Breast epithelium (tissue), 4 donors: ENCODE measurements around the gene DYSF. TPM values are rescaled to one million over a fixed set of nuclear protein-coding genes. Genes with fewer than 3 reads are reported as not detected.

Experiments used
- DNase-seq, 2 donors: peaks; one replicate each; pipeline ENCODE4 v3.0.0-alpha.2; 2019; ENCODE audit warnings: low spot score in 2 of 2
- H3K27ac ChIP-seq, 2 donors: fragments of 200-600 bp; sonication (generic) in 1 of 2; one replicate each; pipeline ENCODE4 v1.5.1; 2016 to 2019; ENCODE audit warnings: mild to moderate bottlenecking in 1 of 2
- H3K27me3 ChIP-seq, 2 donors: fragments of 200-600 bp; sonication (generic) in 1 of 2; one replicate each; pipeline versions ENCODE4 v1.5.1 to v1.6.0; 2017 to 2019; ENCODE audit warnings: control low read depth in 1 of 2, mild to moderate bottlenecking in 1 of 2
- H3K36me3 ChIP-seq: fragments of 200-600 bp; one replicate; pipeline ENCODE4 v1.5.1; 2019
- H3K4me1 ChIP-seq, 2 donors: fragments of 200-600 bp; sonication (generic); one replicate each; pipeline ENCODE4 v1.5.1; 2016 to 2019; ENCODE audit warnings: control low read depth in 1 of 2
- H3K4me3 ChIP-seq, 3 donors: fragments of 200-600 bp; sonication (generic); 1 replicate in 2 of 3; 2 replicates in 1 of 3; pipeline ENCODE4 v1.5.1; 2016 to 2019; ENCODE audit warnings: mild to moderate bottlenecking in 3 of 3, moderate library complexity in 2 of 3
- H3K9me3 ChIP-seq, 2 donors: fragments of 200-600 bp; sonication (generic) in 1 of 2; one replicate each; pipeline ENCODE4 v1.5.1; 2016 to 2019; ENCODE audit warnings: control low read depth in 1 of 2
- POLR2A ChIP-seq: fragments of 450-650 bp; IDR thresholded peaks from one replicate; pipeline ENCODE4 v1.6.1; 2016; ENCODE audit warnings: antibody characterized with exemption, mild to moderate bottlenecking, moderate library complexity
- POLR2AphosphoS5 ChIP-seq, 3 donors: sonication (generic); formaldehyde crosslinking; IDR thresholded peaks; one replicate each; pipeline ENCODE4 v1.6.1; 2017; ENCODE audit warnings: antibody characterized with exemption in 3 of 3
- intact Hi-C: fragments of 100-400 bp; cut with DNase I; formaldehyde crosslinking; loops from one replicate; pipeline ENCODE4 v1.15.1; 2023; ENCODE audit warnings: low total_unique reads
- total RNA-seq, 3 donors: library from RNA; depleted of rRNA; stranded (reverse); fragments of >200 nt; gene quantifications; one replicate each; pipeline ENCODE4 v1.1.0, GENCODE V29; 2016
- TF ChIP-seq, protein P1 (sequence below), 3 donors: fragments of 450-650 bp; IDR thresholded peaks; one replicate each; pipeline ENCODE4 v1.5.1; 2016 to 2017; ENCODE audit warnings: antibody characterized with exemption in 3 of 3, mild to moderate bottlenecking in 3 of 3, moderate library complexity in 3 of 3

Gene DYSF
- total RNA-seq, 3 donors from 2014 or later = 3.0 to 15.7 (median 4.8) TPM

GRCh38 chr2:71568103-71568502 lies 114.7 kb downstream of the DYSF start:
- no peaks in the 10 kb centered on the region for H3K9me3 ChIP-seq
- no peaks in the 10 kb centered on the region for H3K27me3 ChIP-seq

DNA sequence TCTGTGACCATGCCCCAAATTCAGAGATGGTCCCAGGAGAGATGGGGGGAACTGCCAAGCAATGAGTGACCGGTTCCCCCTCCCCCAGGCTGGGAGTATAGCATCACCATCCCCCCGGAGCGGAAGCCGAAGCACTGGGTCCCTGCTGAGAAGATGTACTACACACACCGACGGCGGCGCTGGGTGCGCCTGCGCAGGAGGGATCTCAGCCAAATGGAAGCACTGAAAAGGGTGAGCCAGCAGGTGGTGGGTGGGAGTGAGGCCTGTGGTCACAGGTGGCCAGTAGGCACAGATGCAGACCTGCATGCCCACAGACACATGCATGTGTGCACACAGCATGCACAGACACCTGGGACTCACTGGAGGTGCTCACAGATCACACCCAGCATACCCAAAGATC lies 117.2 kb downstream of the DYSF start:
- Histone ChIP-seq H3K27ac (no peak overlapping the region), H3K4me3 (no peak overlapping the region), H3K36me3 (no peaks in the 10 kb centered on the region), H3K4me1 (no peaks in the 10 kb centered on the region), H3K27me3 (no peaks in the 10 kb centered on the region), H3K9me3 (no peaks in the 10 kb centered on the region)
- no peak for DNase-seq
- intact Hi-C loops = no loop called here
- no peak for TF ChIP-seq POLR2A
- TF ChIP-seq, protein P1, sequence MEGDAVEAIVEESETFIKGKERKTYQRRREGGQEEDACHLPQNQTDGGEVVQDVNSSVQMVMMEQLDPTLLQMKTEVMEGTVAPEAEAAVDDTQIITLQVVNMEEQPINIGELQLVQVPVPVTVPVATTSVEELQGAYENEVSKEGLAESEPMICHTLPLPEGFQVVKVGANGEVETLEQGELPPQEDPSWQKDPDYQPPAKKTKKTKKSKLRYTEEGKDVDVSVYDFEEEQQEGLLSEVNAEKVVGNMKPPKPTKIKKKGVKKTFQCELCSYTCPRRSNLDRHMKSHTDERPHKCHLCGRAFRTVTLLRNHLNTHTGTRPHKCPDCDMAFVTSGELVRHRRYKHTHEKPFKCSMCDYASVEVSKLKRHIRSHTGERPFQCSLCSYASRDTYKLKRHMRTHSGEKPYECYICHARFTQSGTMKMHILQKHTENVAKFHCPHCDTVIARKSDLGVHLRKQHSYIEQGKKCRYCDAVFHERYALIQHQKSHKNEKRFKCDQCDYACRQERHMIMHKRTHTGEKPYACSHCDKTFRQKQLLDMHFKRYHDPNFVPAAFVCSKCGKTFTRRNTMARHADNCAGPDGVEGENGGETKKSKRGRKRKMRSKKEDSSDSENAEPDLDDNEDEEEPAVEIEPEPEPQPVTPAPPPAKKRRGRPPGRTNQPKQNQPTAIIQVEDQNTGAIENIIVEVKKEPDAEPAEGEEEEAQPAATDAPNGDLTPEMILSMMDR (IDR thresholded peaks at IDR 0.05) = no peak
- TF ChIP-seq POLR2AphosphoS5 (IDR thresholded peaks at IDR 0.05) = no peak

More at GRCh38 chr2:71568103-71568502, 114.7 kb downstream of the DYSF start:
- no peak for DNase-seq
- intact Hi-C loops = no loop called here
- H3K36me3 ChIP-seq = no peaks in the 10 kb centered on the region
- no peak overlapping the region for H3K27ac ChIP-seq
- TF ChIP-seq, protein P1 (IDR thresholded peaks at IDR 0.05) = no peak
- TF ChIP-seq POLR2AphosphoS5 (IDR thresholded peaks at IDR 0.05) (no peak), POLR2A (no peak)
- H3K4me3 ChIP-seq = no peak overlapping the region
- H3K4me1 ChIP-seq = no peaks in the 10 kb centered on the region

DNA sequence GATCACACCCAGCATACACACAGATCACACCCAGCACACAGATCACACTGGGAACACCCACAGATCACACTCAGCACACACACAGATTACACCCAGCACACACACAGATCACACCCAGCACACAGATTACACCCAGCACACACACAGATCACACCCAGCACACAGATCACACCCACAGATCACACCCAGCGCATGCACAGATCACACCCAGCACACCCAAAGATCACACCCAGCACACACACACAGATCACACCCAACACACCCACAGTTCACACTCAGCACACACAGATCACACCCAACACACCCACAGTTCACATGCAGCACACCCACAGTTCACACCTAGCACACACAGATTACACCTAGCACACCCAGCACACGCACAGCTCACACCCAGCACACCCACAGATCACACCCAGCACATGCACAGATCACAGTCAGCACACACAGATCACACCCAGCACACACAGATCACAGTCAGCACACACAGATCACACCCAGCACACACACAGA lies 117.6 kb downstream of the DYSF start:
- H3K27me3 ChIP-seq = no peaks in the 10 kb centered on the region
- H3K4me1 ChIP-seq = no peaks in the 10 kb centered on the region
- H3K36me3 ChIP-seq = no peaks in the 10 kb centered on the region
- H3K9me3 ChIP-seq = no peaks in the 10 kb centered on the region
- intact Hi-C loops = no loop called here
- DNase-seq = no peak
- no peak overlapping the region for H3K27ac ChIP-seq
- H3K4me3 ChIP-seq = no peak overlapping the region
- TF ChIP-seq POLR2AphosphoS5 (IDR thresholded peaks at IDR 0.05) (no peak), POLR2A (no peak)
- TF ChIP-seq, protein P1 (IDR thresholded peaks at IDR 0.05) = no peak

- Histone ChIP-seq H3K9me3 (no peaks in the 10 kb centered on the region), H3K4me1 (no peaks in the 10 kb centered on the region), H3K27ac (no peak overlapping the region), H3K4me3 (no peak overlapping the region), H3K36me3 (no peaks in the 10 kb centered on the region), H3K27me3 (no peaks in the 10 kb centered on the region)
- TF ChIP-seq POLR2A (no peak), POLR2AphosphoS5 (IDR thresholded peaks at IDR 0.05) (no peak)
- TF ChIP-seq, protein P1 (IDR thresholded peaks at IDR 0.05) = no peak
- intact Hi-C loops = no loop called here
- no peak for DNase-seq
Measured at GRCh38 chr2:71571945-71572344, 118.6 kb downstream of the DYSF start.

DNA sequence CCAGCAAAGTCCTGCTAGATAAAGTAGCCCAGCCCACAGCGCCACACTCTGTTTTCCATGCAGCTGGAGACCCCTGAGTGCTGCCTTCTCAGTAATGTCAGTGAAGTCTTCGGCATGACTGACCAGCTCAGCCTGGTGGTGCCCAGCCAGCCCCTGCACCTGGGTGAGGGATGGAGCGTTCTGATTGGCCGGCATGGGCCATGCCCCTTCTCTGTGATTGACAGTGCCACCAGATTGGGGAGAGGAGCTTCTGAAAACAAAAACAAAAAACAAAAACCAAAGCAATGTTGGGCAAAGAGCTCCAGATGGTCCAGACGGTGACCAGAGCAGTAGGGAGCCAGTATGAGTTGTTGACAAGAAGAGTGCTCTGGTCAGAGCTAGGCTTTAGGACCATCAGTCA lies 122.6 kb downstream of the DYSF start:
- TF ChIP-seq POLR2A = no peak
- TF ChIP-seq POLR2AphosphoS5 (IDR thresholded peaks at IDR 0.05) = no peak
- TF ChIP-seq, protein P1 (IDR thresholded peaks at IDR 0.05) = no peak
- Histone ChIP-seq H3K27ac (peak overlapping the region; percentile 48 to 86), H3K36me3 (no peaks in the 10 kb centered on the region), H3K9me3 (no peaks in the 10 kb centered on the region), H3K4me3 (no peak overlapping the region), H3K27me3 (no peaks in the 10 kb centered on the region), H3K4me1 (no peaks in the 10 kb centered on the region)
- intact Hi-C loops = no loop called here
- no peak for DNase-seq
